H9 (cell line): ENCODE data around the gene LCE5A. TPM values are rescaled to one million over a fixed set of nuclear protein-coding genes. Genes with fewer than 3 reads are reported as not detected.

Source experiments
- DNase-seq: peaks from one replicate; pipeline ENCODE4 v3.0.0-alpha.2; 2017
- H2AFZ ChIP-seq: one replicate; pipeline ENCODE4 v1.6.1; 2013; ENCODE audit warnings: mild to moderate bottlenecking, low read length, control low read depth, moderate library complexity
- H2AK5ac ChIP-seq: 2 replicates; pipeline ENCODE4 v1.6.1; 2013; ENCODE audit warnings: low read length, control low read depth, mixed read lengths; ENCODE audit not compliant: insufficient read length
- H2BK120ac ChIP-seq: one replicate; pipeline ENCODE4 v1.6.1; 2013; ENCODE audit warnings: low read depth, mild to moderate bottlenecking, low read length, control low read depth, inconsistent platforms; ENCODE audit not compliant: poor library complexity, severe bottlenecking
- H2BK12ac ChIP-seq: 2 replicates; pipeline ENCODE4 v1.6.1; 2013; ENCODE audit warnings: low read length, control low read depth, mixed read lengths, low read depth; ENCODE audit not compliant: insufficient read length
- H2BK15ac ChIP-seq: 2 replicates; pipeline ENCODE4 v1.6.1; 2013; ENCODE audit warnings: low read depth, low read length, control low read depth
- H2BK20ac ChIP-seq: one replicate; pipeline ENCODE4 v1.6.1; 2013; ENCODE audit warnings: low read depth, mild to moderate bottlenecking, low read length, control low read depth, inconsistent platforms; ENCODE audit not compliant: poor library complexity, severe bottlenecking
- H2BK5ac ChIP-seq: 2 replicates; pipeline ENCODE4 v1.6.1; 2013; ENCODE audit warnings: low read length, control low read depth, mixed read lengths; ENCODE audit not compliant: insufficient read length
- H3K14ac ChIP-seq: 2 replicates; pipeline ENCODE4 v1.6.1; 2013; ENCODE audit warnings: low read length, control low read depth; ENCODE audit not compliant: insufficient read depth
- H3K18ac ChIP-seq: 2 replicates; pipeline ENCODE4 v1.6.1; 2013; ENCODE audit warnings: low read depth, mild to moderate bottlenecking, mixed read lengths, low read length, control low read depth; ENCODE audit not compliant: insufficient read length
- H3K23ac ChIP-seq: 2 replicates; pipeline ENCODE4 v1.6.1; 2013; ENCODE audit warnings: low read length, control low read depth, mixed read lengths, low read depth; ENCODE audit not compliant: insufficient read length
- H3K23me2 ChIP-seq: 2 replicates; pipeline ENCODE4 v1.6.1; 2013; ENCODE audit warnings: low read depth, mild to moderate bottlenecking, mixed read lengths, low read length, control low read depth; ENCODE audit not compliant: insufficient read length, poor library complexity, severe bottlenecking
- H3K27ac ChIP-seq: 2 replicates; pipeline ENCODE4 v1.5.1; 2013; ENCODE audit warnings: low read length, control low read depth, mixed read lengths, low read depth; ENCODE audit not compliant: insufficient read length
- H3K27me3 ChIP-seq: 2 replicates; pipeline ENCODE4 v1.6.1; 2013; ENCODE audit warnings: low read length, control low read depth, inconsistent platforms; ENCODE audit not compliant: insufficient read depth
- H3K4ac ChIP-seq: 2 replicates; pipeline ENCODE4 v1.6.1; 2013; ENCODE audit warnings: low read depth, mild to moderate bottlenecking, control low read depth, inconsistent platforms, low read length, moderate library complexity
- H3K4me1 ChIP-seq: 2 replicates; pipeline ENCODE4 v1.6.1; 2013; ENCODE audit warnings: low read length, control low read depth, inconsistent platforms; ENCODE audit not compliant: insufficient read depth
- H3K4me2 ChIP-seq: 2 replicates; pipeline ENCODE4 v1.6.1; 2013; ENCODE audit warnings: low read length, control low read depth, mixed read lengths; ENCODE audit not compliant: insufficient read length, insufficient read depth
- H3K56ac ChIP-seq: 2 replicates; pipeline ENCODE4 v1.6.1; 2013; ENCODE audit warnings: low read depth, mild to moderate bottlenecking, mixed read lengths, low read length, control low read depth; ENCODE audit not compliant: insufficient read length
- H3K79me1 ChIP-seq: 2 replicates; pipeline ENCODE4 v1.6.1; 2013; ENCODE audit warnings: low read depth, mild to moderate bottlenecking, moderate library complexity, low read length, control low read depth, inconsistent platforms; ENCODE audit not compliant: insufficient read depth, poor library complexity, severe bottlenecking
- H3K79me2 ChIP-seq: 2 replicates; pipeline ENCODE4 v1.6.1; 2013; ENCODE audit warnings: low read length, control low read depth, inconsistent platforms; ENCODE audit not compliant: insufficient read depth
- H3K9ac ChIP-seq: 2 replicates; pipeline ENCODE4 v1.6.1; 2013; ENCODE audit warnings: low read length, control low read depth, mixed read lengths; ENCODE audit not compliant: insufficient read length; ENCODE audit errors: extremely low read depth
- H3K9me3 ChIP-seq: one replicate; pipeline ENCODE4 v1.6.1; 2013; ENCODE audit warnings: low read depth, low read length, inconsistent platforms; ENCODE audit not compliant: control insufficient read depth
- H3T11ph ChIP-seq: one replicate; pipeline ENCODE4 v1.6.1; 2013; ENCODE audit warnings: mild to moderate bottlenecking, low read length, control low read depth, inconsistent platforms
- H4K20me1 ChIP-seq: one replicate; pipeline ENCODE4 v1.6.1; 2013; ENCODE audit not compliant: control insufficient read depth, insufficient read length, insufficient read depth
- H4K5ac ChIP-seq: 2 replicates; pipeline ENCODE4 v1.6.1; 2013; ENCODE audit warnings: low read depth, mild to moderate bottlenecking, mixed read lengths, low read length, control low read depth; ENCODE audit not compliant: insufficient read length
- H4K8ac ChIP-seq: replicated peaks from 2 replicates; pipeline ENCODE4 v1.6.1; 2013; ENCODE audit warnings: low read length, control low read depth, mixed read lengths, low read depth; ENCODE audit not compliant: insufficient read length
- H4K91ac ChIP-seq: 2 replicates; pipeline ENCODE4 v1.6.1; 2013; ENCODE audit warnings: low read depth, mild to moderate bottlenecking, moderate library complexity, mixed read lengths, low read length, control low read depth; ENCODE audit not compliant: insufficient read length
- H3K27ac Mint-ChIP-seq, 3 experiments: 2 replicates in 2 of 3; 3 replicates in 1 of 3; pipeline ENCODE4 v1.8.0; 2020 to 2021; ENCODE audit warnings: mixed read lengths in 3 of 3, mild to moderate bottlenecking in 1 of 3, moderate library complexity in 1 of 3
- H3K27me3 Mint-ChIP-seq: 2 replicates; pipeline ENCODE4 v1.8.0; 2021; ENCODE audit warnings: low read depth, mild to moderate bottlenecking, moderate library complexity, mixed read lengths
- H3K36me3 Mint-ChIP-seq, 3 experiments: 2 replicates in 2 of 3; 3 replicates in 1 of 3; pipeline ENCODE4 v1.8.0; 2020 to 2021; ENCODE audit warnings: low read depth in 3 of 3, mixed read lengths in 3 of 3; ENCODE audit not compliant: insufficient read depth in 1 of 3
- H3K4me1 Mint-ChIP-seq, 2 experiments: 2 replicates each; pipeline ENCODE4 v1.8.0; 2020; ENCODE audit warnings: mixed read lengths in 2 of 2
- H3K4me3 Mint-ChIP-seq, 2 experiments: 2 replicates in 1 of 2; 3 replicates in 1 of 2; pipeline ENCODE4 v1.8.0; 2020 to 2021; ENCODE audit warnings: mild to moderate bottlenecking in 2 of 2, mixed read lengths in 2 of 2, moderate library complexity in 1 of 2
- H3K9me3 Mint-ChIP-seq, 2 experiments: 2 replicates in 1 of 2; 3 replicates in 1 of 2; pipeline ENCODE4 v1.8.0; 2020; ENCODE audit warnings: mild to moderate bottlenecking in 2 of 2, mixed read lengths in 2 of 2, moderate library complexity in 1 of 2
- CTCF ChIP-seq: fragments of 200-600 bp; sonication (generic); conservative IDR thresholded peaks from 3 replicates; pipeline ENCODE4 v1.8.0; 2021; ENCODE audit warnings: antibody characterized with exemption, mild to moderate bottlenecking
- WGBS: extraction: QIAGEN DNeasy Blood & Tissue Kit; methylation state at CpG from one replicate; pipeline ENCODE4 v1.1.7; 2013; ENCODE audit warnings: missing lambda C conversion rate, low lambda C conversion rate, mixed read lengths; ENCODE audit not compliant: insufficient read length; ENCODE audit errors: extremely low coverage; 5-methylcytosine and 5-hydroxymethylcytosine counted together
- total RNA-seq: library from RNA; stranded (reverse); gene quantifications from 2 replicates; pipeline ENCODE4 v1.2.1, GENCODE V29; 2021

Gene LCE5A
- total RNA-seq, 1 experiment from 2014 or later = not detected

GRCh38 chr1:152501704-152502103 is 8.9 kb upstream of the LCE5A start:
- H3K36me3 Mint-ChIP-seq = peaks cover 0 to 26% (median 18%) of the 10 kb centered on the region in 3 experiments; a peak in 6 of 7 replicates
- Histone ChIP-seq H2AFZ (no peak overlapping the region), H3K4me1 (no peaks in the 10 kb centered on the region), H3K9ac (no peak overlapping the region), H3K23ac (no peak overlapping the region), H4K20me1 (no peaks in the 10 kb centered on the region), H3K18ac (no peak overlapping the region), H2BK15ac (no peak overlapping the region), H2BK120ac (no peak overlapping the region), H4K91ac (no peak overlapping the region), H3K4me2 (no peak overlapping the region), H2BK20ac (no peak overlapping the region), H2AK5ac (no peak overlapping the region), H3T11ph (no peak overlapping the region), H3K9me3 (peaks cover 98% of the 10 kb centered on the region), H3K14ac (no peak overlapping the region), H4K5ac (no peak overlapping the region), H3K27ac (no peak overlapping the region), H3K56ac (no peak overlapping the region), H3K27me3 (no peaks in the 10 kb centered on the region), H4K8ac (no peak overlapping the region), H2BK5ac (no peak overlapping the region), H3K79me2 (no peaks in the 10 kb centered on the region), H2BK12ac (no peak overlapping the region), H3K79me1 (no peaks in the 10 kb centered on the region), H3K4ac (no peak overlapping the region), H3K23me2 (no peaks in the 10 kb centered on the region)
- H3K27ac Mint-ChIP-seq = no peak overlapping the region
- no peak for TF ChIP-seq CTCF
- no CpG with 5 or more reads among the region's 2 CpGs for WGBS
- H3K27me3 Mint-ChIP-seq = peaks cover 1% of the 10 kb centered on the region
- DNase-seq = no peak
- H3K4me3 Mint-ChIP-seq = no peak overlapping the region
- H3K4me1 Mint-ChIP-seq = no peaks in the 10 kb centered on the region
- H3K9me3 Mint-ChIP-seq = peaks cover 94 to 97% of the 10 kb centered on the region in 2 experiments
